SK-N-SH treated with all-trans-retinoic acid at 6 μM for 48 hours (cell line): Measurements from ENCODE around the gene PLCB1.
"Not testable (repeated sequence)": the region's sequence is repeated elsewhere in the genome, so short reads cannot be mapped to it uniquely, and the experiment has no call there.

Experiments
- ATAC-seq: fragments of 200-7000 bp; cut with Tn5 transposase; 3 replicates; pipeline ENCODE4 v1.9.1; 2020; ENCODE audit warnings: mild to moderate bottlenecking, moderate library complexity
- ARNTL ChIP-seq: fragments of 450-650 bp; formaldehyde crosslinking; IDR thresholded peaks from 2 replicates; pipeline ENCODE4 v1.5.0; 2020; ENCODE audit warnings: low read depth, mild to moderate bottlenecking, moderate library complexity, borderline replicate concordance
- BACH2 ChIP-seq: fragments of 250-450 bp; sonication (Bioruptor Pico); IDR thresholded peaks from 2 replicates; pipeline ENCODE4 v1.9.0; 2021; ENCODE audit warnings: mild to moderate bottlenecking, borderline replicate concordance
- CSDC2 ChIP-seq: fragments of 250-450 bp; sonication (Bioruptor Pico); IDR thresholded peaks from 2 replicates; pipeline ENCODE4 v1.5.0; 2020; ENCODE audit warnings: mild to moderate bottlenecking, moderate library complexity
- ESRRG ChIP-seq: fragments of 250-450 bp; sonication (Bioruptor Pico); IDR thresholded peaks from 2 replicates; pipeline ENCODE4 v1.6.1; 2021; ENCODE audit warnings: mild to moderate bottlenecking
- GLIS3 ChIP-seq: fragments of 250-450 bp; sonication (Bioruptor Pico); IDR thresholded peaks from 2 replicates; pipeline ENCODE4 v1.5.0; 2020; ENCODE audit warnings: mild to moderate bottlenecking, moderate library complexity
- ISL1 ChIP-seq: fragments of 250-450 bp; sonication (Bioruptor Pico); IDR thresholded peaks from 2 replicates; pipeline ENCODE4 v2.1.2; 2022; ENCODE audit warnings: mild to moderate bottlenecking, moderate library complexity
- OSR1 ChIP-seq: fragments of 250-450 bp; sonication (Bioruptor Pico); IDR thresholded peaks from 2 replicates; pipeline ENCODE4 v1.8.0; 2022; ENCODE audit warnings: moderate library complexity, mild to moderate bottlenecking, inconsistent platforms
- PPARA ChIP-seq: fragments of 250-450 bp; sonication (Bioruptor Pico); IDR thresholded peaks from 2 replicates; pipeline ENCODE4 v1.5.0; 2020; ENCODE audit warnings: mild to moderate bottlenecking, borderline replicate concordance
- RARB ChIP-seq: fragments of 250-450 bp; sonication (Bioruptor Pico); IDR thresholded peaks from 2 replicates; pipeline ENCODE4 v1.8.0; 2021; ENCODE audit warnings: mild to moderate bottlenecking, moderate library complexity
- SNAI2 ChIP-seq: fragments of 250-450 bp; sonication (Bioruptor Pico); IDR thresholded peaks from 2 replicates; pipeline ENCODE4 v1.5.0; 2020; ENCODE audit warnings: mild to moderate bottlenecking, moderate library complexity
- TCF4 ChIP-seq: fragments of 250-450 bp; sonication (Bioruptor Pico); IDR thresholded peaks from 2 replicates; pipeline ENCODE4 v1.8.0; 2021; ENCODE audit warnings: mild to moderate bottlenecking, moderate library complexity, borderline replicate concordance
- TOX ChIP-seq: fragments of 250-450 bp; sonication (Bioruptor Pico); IDR thresholded peaks from 2 replicates; pipeline ENCODE4 v1.8.0; 2021; ENCODE audit warnings: mild to moderate bottlenecking, moderate library complexity, borderline replicate concordance
- ZC3H10 ChIP-seq: fragments of 250-450 bp; sonication (Bioruptor Pico); IDR thresholded peaks from 2 replicates; pipeline ENCODE4 v1.5.1; 2021; ENCODE audit warnings: mild to moderate bottlenecking, moderate library complexity
- ZFP3 ChIP-seq: fragments of 250-450 bp; sonication (Bioruptor Pico); IDR thresholded peaks from 2 replicates; pipeline ENCODE4 v1.5.0; 2020; ENCODE audit warnings: mild to moderate bottlenecking, moderate library complexity
- ZFP30 ChIP-seq: fragments of 450-650 bp; formaldehyde crosslinking; IDR thresholded peaks from 2 replicates; pipeline ENCODE4 v1.5.0; 2022; ENCODE audit warnings: mild to moderate bottlenecking, moderate library complexity
- ZNF565 ChIP-seq: fragments of 450-650 bp; formaldehyde crosslinking; conservative IDR thresholded peaks from 2 replicates; pipeline ENCODE4 v1.5.0; 2020; ENCODE audit warnings: low read depth, mild to moderate bottlenecking, moderate library complexity
- ZNF70 ChIP-seq: fragments of 450-650 bp; formaldehyde crosslinking; IDR thresholded peaks from 2 replicates; pipeline ENCODE4 v1.5.0; 2020; ENCODE audit warnings: mild to moderate bottlenecking, moderate library complexity
- ZNF8 ChIP-seq: fragments of 450-650 bp; formaldehyde crosslinking; IDR thresholded peaks from 2 replicates; pipeline ENCODE4 v1.5.0; 2020; ENCODE audit warnings: mild to moderate bottlenecking, moderate library complexity
- TF ChIP-seq, protein P1 (sequence below): fragments of 250-450 bp; sonication (Bioruptor Pico); IDR thresholded peaks from 2 replicates; pipeline ENCODE4 v1.8.0; 2021; ENCODE audit warnings: low read depth, mild to moderate bottlenecking, moderate library complexity, borderline replicate concordance
- TF ChIP-seq, protein P2 (sequence below): fragments of 250-450 bp; sonication (Bioruptor Pico); IDR thresholded peaks from 2 replicates; pipeline ENCODE4 v1.5.0; 2020; ENCODE audit warnings: mild to moderate bottlenecking, moderate library complexity
- TF ChIP-seq, protein P3 (sequence below): fragments of 250-450 bp; sonication (Bioruptor Pico); IDR thresholded peaks from 2 replicates; pipeline ENCODE4 v1.8.0; 2020; ENCODE audit warnings: mild to moderate bottlenecking, moderate library complexity, borderline replicate concordance
- TF ChIP-seq, protein P4 (sequence below): fragments of 250-450 bp; sonication (Bioruptor Pico); IDR thresholded peaks from 2 replicates; pipeline ENCODE4 v1.5.1; 2021; ENCODE audit warnings: mild to moderate bottlenecking, moderate library complexity

The PLCB1 gene

DNA sequence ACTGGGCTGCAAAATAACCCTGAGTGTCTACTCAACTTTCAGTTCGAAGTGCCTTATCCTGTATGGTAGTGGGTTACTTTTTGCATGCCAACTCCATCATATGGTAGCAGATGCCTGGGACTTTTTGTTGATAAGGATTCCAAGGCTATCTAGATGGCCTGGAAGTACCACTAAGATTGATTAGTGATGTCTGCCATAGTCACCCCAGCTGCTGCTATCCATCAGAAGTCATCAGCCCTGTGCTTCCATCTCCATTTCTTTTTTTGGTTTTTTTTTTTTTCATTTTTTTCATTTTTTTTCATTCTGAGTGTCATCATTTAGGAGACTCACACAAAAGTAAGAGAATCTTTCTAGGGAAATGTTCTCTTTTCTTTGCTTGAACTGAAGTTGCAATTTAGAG lies 719.4 kb downstream of the PLCB1 start:
- TF ChIP-seq CSDC2 (CRISPR knock-in tag) (no peak), PPARA (CRISPR knock-in tag) (no peak), ZNF70 (CRISPR knock-in tag) (no peak), ESRRG (no peak), ZC3H10 (CRISPR knock-in tag) (no peak), ZNF565 (CRISPR knock-in tag) (no peak), RARB (CRISPR knock-in tag) (no peak), SNAI2 (CRISPR knock-in tag) (no peak), GLIS3 (CRISPR knock-in tag) (no peak), TOX (CRISPR knock-in tag) (no peak), BACH2 (CRISPR knock-in tag) (no peak), ISL1 (no peak), ZNF8 (CRISPR knock-in tag) (no peak), OSR1 (no peak), ZFP3 (CRISPR knock-in tag) (no peak), TCF4 (no peak)
- TF ChIP-seq, protein P1, sequence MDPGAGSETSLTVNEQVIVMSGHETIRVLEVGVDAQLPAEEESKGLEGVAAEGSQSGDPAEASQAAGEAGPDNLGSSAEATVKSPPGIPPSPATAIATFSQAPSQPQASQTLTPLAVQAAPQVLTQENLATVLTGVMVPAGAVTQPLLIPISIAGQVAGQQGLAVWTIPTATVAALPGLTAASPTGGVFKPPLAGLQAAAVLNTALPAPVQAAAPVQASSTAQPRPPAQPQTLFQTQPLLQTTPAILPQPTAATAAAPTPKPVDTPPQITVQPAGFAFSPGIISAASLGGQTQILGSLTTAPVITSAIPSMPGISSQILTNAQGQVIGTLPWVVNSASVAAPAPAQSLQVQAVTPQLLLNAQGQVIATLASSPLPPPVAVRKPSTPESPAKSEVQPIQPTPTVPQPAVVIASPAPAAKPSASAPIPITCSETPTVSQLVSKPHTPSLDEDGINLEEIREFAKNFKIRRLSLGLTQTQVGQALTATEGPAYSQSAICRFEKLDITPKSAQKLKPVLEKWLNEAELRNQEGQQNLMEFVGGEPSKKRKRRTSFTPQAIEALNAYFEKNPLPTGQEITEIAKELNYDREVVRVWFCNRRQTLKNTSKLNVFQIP (CRISPR knock-in tag): no peak
- TF ChIP-seq, protein P2, sequence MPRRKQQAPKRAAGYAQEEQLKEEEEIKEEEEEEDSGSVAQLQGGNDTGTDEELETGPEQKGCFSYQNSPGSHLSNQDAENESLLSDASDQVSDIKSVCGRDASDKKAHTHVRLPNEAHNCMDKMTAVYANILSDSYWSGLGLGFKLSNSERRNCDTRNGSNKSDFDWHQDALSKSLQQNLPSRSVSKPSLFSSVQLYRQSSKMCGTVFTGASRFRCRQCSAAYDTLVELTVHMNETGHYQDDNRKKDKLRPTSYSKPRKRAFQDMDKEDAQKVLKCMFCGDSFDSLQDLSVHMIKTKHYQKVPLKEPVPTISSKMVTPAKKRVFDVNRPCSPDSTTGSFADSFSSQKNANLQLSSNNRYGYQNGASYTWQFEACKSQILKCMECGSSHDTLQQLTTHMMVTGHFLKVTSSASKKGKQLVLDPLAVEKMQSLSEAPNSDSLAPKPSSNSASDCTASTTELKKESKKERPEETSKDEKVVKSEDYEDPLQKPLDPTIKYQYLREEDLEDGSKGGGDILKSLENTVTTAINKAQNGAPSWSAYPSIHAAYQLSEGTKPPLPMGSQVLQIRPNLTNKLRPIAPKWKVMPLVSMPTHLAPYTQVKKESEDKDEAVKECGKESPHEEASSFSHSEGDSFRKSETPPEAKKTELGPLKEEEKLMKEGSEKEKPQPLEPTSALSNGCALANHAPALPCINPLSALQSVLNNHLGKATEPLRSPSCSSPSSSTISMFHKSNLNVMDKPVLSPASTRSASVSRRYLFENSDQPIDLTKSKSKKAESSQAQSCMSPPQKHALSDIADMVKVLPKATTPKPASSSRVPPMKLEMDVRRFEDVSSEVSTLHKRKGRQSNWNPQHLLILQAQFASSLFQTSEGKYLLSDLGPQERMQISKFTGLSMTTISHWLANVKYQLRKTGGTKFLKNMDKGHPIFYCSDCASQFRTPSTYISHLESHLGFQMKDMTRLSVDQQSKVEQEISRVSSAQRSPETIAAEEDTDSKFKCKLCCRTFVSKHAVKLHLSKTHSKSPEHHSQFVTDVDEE (CRISPR knock-in tag): no peak
- TF ChIP-seq, protein P3, sequence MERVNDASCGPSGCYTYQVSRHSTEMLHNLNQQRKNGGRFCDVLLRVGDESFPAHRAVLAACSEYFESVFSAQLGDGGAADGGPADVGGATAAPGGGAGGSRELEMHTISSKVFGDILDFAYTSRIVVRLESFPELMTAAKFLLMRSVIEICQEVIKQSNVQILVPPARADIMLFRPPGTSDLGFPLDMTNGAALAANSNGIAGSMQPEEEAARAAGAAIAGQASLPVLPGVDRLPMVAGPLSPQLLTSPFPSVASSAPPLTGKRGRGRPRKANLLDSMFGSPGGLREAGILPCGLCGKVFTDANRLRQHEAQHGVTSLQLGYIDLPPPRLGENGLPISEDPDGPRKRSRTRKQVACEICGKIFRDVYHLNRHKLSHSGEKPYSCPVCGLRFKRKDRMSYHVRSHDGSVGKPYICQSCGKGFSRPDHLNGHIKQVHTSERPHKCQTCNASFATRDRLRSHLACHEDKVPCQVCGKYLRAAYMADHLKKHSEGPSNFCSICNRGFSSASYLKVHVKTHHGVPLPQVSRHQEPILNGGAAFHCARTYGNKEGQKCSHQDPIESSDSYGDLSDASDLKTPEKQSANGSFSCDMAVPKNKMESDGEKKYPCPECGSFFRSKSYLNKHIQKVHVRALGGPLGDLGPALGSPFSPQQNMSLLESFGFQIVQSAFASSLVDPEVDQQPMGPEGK (CRISPR knock-in tag): no peak
- TF ChIP-seq, protein P4, sequence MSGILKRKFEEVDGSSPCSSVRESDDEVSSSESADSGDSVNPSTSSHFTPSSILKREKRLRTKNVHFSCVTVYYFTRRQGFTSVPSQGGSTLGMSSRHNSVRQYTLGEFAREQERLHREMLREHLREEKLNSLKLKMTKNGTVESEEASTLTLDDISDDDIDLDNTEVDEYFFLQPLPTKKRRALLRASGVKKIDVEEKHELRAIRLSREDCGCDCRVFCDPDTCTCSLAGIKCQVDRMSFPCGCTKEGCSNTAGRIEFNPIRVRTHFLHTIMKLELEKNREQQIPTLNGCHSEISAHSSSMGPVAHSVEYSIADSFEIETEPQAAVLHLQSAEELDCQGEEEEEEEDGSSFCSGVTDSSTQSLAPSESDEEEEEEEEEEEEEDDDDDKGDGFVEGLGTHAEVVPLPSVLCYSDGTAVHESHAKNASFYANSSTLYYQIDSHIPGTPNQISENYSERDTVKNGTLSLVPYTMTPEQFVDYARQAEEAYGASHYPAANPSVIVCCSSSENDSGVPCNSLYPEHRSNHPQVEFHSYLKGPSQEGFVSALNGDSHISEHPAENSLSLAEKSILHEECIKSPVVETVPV (CRISPR knock-in tag): no peak
- ATAC-seq: no peak

DNA sequence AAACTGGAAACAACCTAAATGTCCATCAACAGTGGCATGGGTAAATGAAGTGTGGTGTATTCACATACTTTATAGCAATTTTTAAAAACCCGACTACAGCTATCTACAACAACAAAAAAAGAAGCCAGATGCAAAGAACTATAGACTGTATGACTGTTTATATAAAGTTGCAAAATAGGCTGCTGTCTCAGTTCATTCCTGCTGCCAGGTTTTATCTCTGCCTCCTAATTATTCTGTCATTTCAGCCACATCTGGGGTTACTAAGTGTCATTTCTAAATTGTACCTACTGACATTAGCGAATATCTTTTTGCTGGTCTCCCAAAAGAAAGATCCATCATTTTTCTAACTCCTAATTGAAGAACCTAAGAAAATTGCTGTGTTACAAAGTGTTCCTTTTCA lies 719.9 kb downstream of the PLCB1 start:
- ATAC-seq: not testable (repeated sequence)

DNA sequence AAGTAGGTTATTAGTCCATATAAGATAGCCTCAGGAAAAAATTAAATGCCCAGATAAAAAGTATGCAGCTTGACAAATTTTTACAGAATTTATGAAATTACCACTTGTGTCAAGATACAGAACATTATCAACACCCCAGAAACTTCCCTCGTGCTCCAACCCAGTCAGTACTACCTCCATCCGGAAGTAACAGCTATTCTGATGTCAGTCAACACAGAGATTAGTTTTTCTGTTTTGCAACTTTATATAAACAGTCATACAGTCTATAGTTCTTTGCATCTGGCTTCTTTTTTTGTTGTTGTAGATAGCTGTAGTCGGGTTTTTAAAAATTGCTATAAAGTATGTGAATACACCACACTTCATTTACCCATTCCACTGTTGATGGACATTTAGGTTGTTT lies 721.1 kb downstream of the PLCB1 start:
- ATAC-seq: peak; percentile 10; the same call in 2 of the 3 replicates

DNA sequence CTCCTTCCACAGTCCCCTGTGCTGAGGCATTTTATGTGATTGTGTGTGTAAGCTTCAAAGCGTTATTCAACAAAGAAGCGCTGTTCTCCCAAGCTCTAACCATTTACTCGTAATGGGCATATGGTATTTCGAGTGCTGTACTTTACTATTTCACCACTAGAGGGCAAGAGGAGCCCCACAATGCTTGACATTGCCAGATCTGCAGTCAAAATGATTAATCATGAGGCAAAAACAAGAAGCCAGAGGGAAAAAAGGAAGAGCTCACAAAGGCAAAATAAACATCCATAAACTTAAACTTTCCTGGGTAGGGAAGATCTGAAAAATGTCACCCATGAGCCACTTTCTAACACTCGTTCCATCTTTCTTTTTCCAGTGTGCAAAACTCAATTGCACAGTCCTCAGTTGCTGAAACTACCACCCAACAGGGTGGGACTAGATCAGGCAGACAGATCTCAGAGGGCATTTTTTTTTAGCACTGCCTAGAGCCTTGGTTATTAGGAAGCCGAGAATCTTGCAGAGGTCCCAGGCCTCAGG lies 721.8 kb downstream of the PLCB1 start:
- TF ChIP-seq TOX (CRISPR knock-in tag) (no peak), TCF4 (no peak), ISL1 (no peak), CSDC2 (CRISPR knock-in tag) (no peak), GLIS3 (CRISPR knock-in tag) (no peak), OSR1 (no peak), BACH2 (CRISPR knock-in tag) (no peak), ZNF565 (CRISPR knock-in tag) (no peak), ZNF70 (CRISPR knock-in tag) (no peak), ARNTL (no peak), ZFP30 (no peak), ZNF8 (CRISPR knock-in tag) (no peak), ESRRG (no peak)
- TF ChIP-seq, protein P4 (CRISPR knock-in tag): no peak
- TF ChIP-seq, protein P1 (CRISPR knock-in tag): no peak
- TF ChIP-seq, protein P2 (CRISPR knock-in tag): no peak
- TF ChIP-seq, all 23 proteins: peak for 0
- ATAC-seq: peak; percentile 90
